Osteoblast (primary cell): Measurements from ENCODE around the gene BIK. TPM values are rescaled to one million over a fixed set of nuclear protein-coding genes. Genes with fewer than 3 reads are reported as not detected.

ENCODE experiments used
- DNase-seq: peaks from one replicate; pipeline ENCODE4 v3.0.0; 2011; ENCODE audit warnings: low spot score, mixed read lengths; ENCODE audit not compliant: insufficient read length; ENCODE audit errors: missing footprints
- H2AFZ ChIP-seq: 2 replicates; pipeline ENCODE4 v1.6.0; 2011; ENCODE audit warnings: mild to moderate bottlenecking, low read length
- H3K27ac ChIP-seq: 2 replicates; pipeline ENCODE4 v1.5.1; 2011; ENCODE audit warnings: mild to moderate bottlenecking, low read depth, low read length, moderate library complexity
- H3K27me3 ChIP-seq: 2 replicates; pipeline ENCODE4 v1.6.0; 2012; ENCODE audit warnings: mild to moderate bottlenecking, control low read depth, inconsistent platforms, low read length, moderate library complexity; ENCODE audit not compliant: insufficient read depth
- H3K36me3 ChIP-seq: 2 replicates; pipeline ENCODE4 v1.5.1; 2011; ENCODE audit warnings: mild to moderate bottlenecking, low read length, control low read depth, moderate library complexity; ENCODE audit not compliant: insufficient read depth
- H3K4me1 ChIP-seq: 2 replicates; pipeline ENCODE4 v1.5.1; 2011; ENCODE audit warnings: mild to moderate bottlenecking, low read length, control low read depth, moderate library complexity; ENCODE audit not compliant: insufficient read depth
- H3K4me2 ChIP-seq: 2 replicates; pipeline ENCODE4 v1.6.0; 2011; ENCODE audit warnings: mild to moderate bottlenecking, low read length; ENCODE audit not compliant: insufficient read depth
- H3K4me3 ChIP-seq: fragments of 200-600 bp; sonication (generic); 3 replicates; pipeline ENCODE4 v1.5.1; 2012; ENCODE audit warnings: mild to moderate bottlenecking, low read length, inconsistent platforms; ENCODE audit not compliant: insufficient read depth
- H3K79me2 ChIP-seq: 2 replicates; pipeline ENCODE4 v1.6.0; 2012; ENCODE audit warnings: mild to moderate bottlenecking, low read length, control low read depth, inconsistent platforms; ENCODE audit not compliant: insufficient read depth
- H3K9me3 ChIP-seq: 2 replicates; pipeline ENCODE4 v1.5.1; 2011; ENCODE audit warnings: low read depth, low read length, control low read depth
- H4K20me1 ChIP-seq: 2 replicates; pipeline ENCODE4 v1.6.0; 2012; ENCODE audit warnings: mild to moderate bottlenecking, low read length, control low read depth; ENCODE audit not compliant: insufficient read depth
- CTCF ChIP-seq: IDR thresholded peaks from 2 replicates; pipeline ENCODE4 v1.5.1; 2011; ENCODE audit warnings: mild to moderate bottlenecking, low read depth, low read length, moderate library complexity; ENCODE audit errors: extremely low read depth
- total RNA-seq: library from RNA; depleted of rRNA; stranded (reverse); fragments of >200 nt; gene quantifications from 2 replicates; pipeline ENCODE4 v1.2.3, GENCODE V29; 2012

The BIK gene
- total RNA-seq, 1 donor = not detected

- Histone ChIP-seq H3K27ac (peak overlapping the region; percentile 67), H3K79me2 (peaks cover 59% of the 10 kb centered on the region), H3K4me2 (peak overlapping the region; percentile 95), H3K27me3 (no peaks in the 10 kb centered on the region), H3K9me3 (no peaks in the 10 kb centered on the region), H3K4me3 (peak overlapping the region; percentile 86), H3K36me3 (peaks cover 2% of the 10 kb centered on the region), H3K4me1 (peaks cover 9% of the 10 kb centered on the region), H4K20me1 (peaks cover 27% of the 10 kb centered on the region), H2AFZ (peak overlapping the region; percentile 57)
- DNase-seq = peak; percentile 96
- no peak for TF ChIP-seq CTCF
These were observed 42.0 kb downstream of the BIK start for GRCh38 chr22:43152357-43153071.

GRCh38 chr22:43153899-43154298, 43.3 kb downstream of the BIK start:
- Histone ChIP-seq H4K20me1 (peaks cover 40% of the 10 kb centered on the region), H3K79me2 (peaks cover 73% of the 10 kb centered on the region)

GRCh38 chr22:43154887-43155536, 44.5 kb downstream of the BIK start:
- TF ChIP-seq CTCF = no peak
- Histone ChIP-seq H4K20me1 (peaks cover 47% of the 10 kb centered on the region), H3K27ac (peak overlapping the region; percentile 33), H3K9me3 (no peaks in the 10 kb centered on the region), H2AFZ (no peak overlapping the region), H3K79me2 (peaks cover 84% of the 10 kb centered on the region), H3K27me3 (no peaks in the 10 kb centered on the region), H3K36me3 (peaks cover 2% of the 10 kb centered on the region), H3K4me1 (peaks cover 9% of the 10 kb centered on the region), H3K4me3 (no peak overlapping the region), H3K4me2 (no peak overlapping the region)
- DNase-seq = peak; percentile 68

More at GRCh38 chr22:43153899-43154298, 43.3 kb downstream of the BIK start:
- Histone ChIP-seq H3K27ac (peak overlapping the region; percentile 70), H3K4me3 (peak overlapping the region; percentile 53), H3K4me2 (peak overlapping the region; percentile 82), H3K4me1 (peaks cover 9% of the 10 kb centered on the region), H2AFZ (no peak overlapping the region), H3K9me3 (no peaks in the 10 kb centered on the region), H3K36me3 (peaks cover 2% of the 10 kb centered on the region), H3K27me3 (no peaks in the 10 kb centered on the region)
- DNase-seq = peak; percentile 94
- no peak for TF ChIP-seq CTCF

GRCh38 chr22:43155789-43156188, 45.2 kb downstream of the BIK start:
- Histone ChIP-seq H3K27me3 (no peaks in the 10 kb centered on the region), H3K9me3 (no peaks in the 10 kb centered on the region), H3K4me3 (no peak overlapping the region), H3K4me1 (peaks cover 9% of the 10 kb centered on the region), H3K27ac (no peak overlapping the region), H2AFZ (no peak overlapping the region), H3K79me2 (peaks cover 91% of the 10 kb centered on the region), H3K4me2 (no peak overlapping the region), H3K36me3 (peaks cover 10% of the 10 kb centered on the region), H4K20me1 (peaks cover 49% of the 10 kb centered on the region)
- TF ChIP-seq CTCF = no peak
- peak; percentile 65 for DNase-seq
